A673 (cell line): ENCODE results near the gene ETV3L.

Experiments used
- EZH2 ChIP-seq: fragments of 200-600 bp; sonication (generic); IDR thresholded peaks from 2 replicates; pipeline ENCODE4 v1.6.1; 2017; ENCODE audit warnings: borderline replicate concordance, low read depth, mild to moderate bottlenecking, mixed read lengths, antibody characterized with exemption, low read length; ENCODE audit not compliant: poor library complexity, severe bottlenecking
- TF ChIP-seq, protein P1 (sequence below): fragments of 300-800, 200-600 bp; sonication (generic); conservative IDR thresholded peaks from 2 replicates; pipeline ENCODE4 v1.5.1; 2017; ENCODE audit warnings: low read depth, mild to moderate bottlenecking, antibody characterized with exemption, low read length, moderate library complexity, mixed read lengths

- TF ChIP-seq, protein P1, sequence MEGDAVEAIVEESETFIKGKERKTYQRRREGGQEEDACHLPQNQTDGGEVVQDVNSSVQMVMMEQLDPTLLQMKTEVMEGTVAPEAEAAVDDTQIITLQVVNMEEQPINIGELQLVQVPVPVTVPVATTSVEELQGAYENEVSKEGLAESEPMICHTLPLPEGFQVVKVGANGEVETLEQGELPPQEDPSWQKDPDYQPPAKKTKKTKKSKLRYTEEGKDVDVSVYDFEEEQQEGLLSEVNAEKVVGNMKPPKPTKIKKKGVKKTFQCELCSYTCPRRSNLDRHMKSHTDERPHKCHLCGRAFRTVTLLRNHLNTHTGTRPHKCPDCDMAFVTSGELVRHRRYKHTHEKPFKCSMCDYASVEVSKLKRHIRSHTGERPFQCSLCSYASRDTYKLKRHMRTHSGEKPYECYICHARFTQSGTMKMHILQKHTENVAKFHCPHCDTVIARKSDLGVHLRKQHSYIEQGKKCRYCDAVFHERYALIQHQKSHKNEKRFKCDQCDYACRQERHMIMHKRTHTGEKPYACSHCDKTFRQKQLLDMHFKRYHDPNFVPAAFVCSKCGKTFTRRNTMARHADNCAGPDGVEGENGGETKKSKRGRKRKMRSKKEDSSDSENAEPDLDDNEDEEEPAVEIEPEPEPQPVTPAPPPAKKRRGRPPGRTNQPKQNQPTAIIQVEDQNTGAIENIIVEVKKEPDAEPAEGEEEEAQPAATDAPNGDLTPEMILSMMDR, result no peak
- no peak for TF ChIP-seq EZH2
Observed at GRCh38 chr1:157114183-157115121, 14.8 kb upstream of the ETV3L start.
